Keratinocyte (primary cell): Measurements from ENCODE around the gene ZNF593OS. TPM values are rescaled to one million over a fixed set of nuclear protein-coding genes. Genes with fewer than 3 reads are reported as not detected.

Experiments
- DNase-seq: peaks from one replicate; pipeline ENCODE4 v3.0.0-alpha.2; 2011; ENCODE audit warnings: low read depth, missing footprints, low spot score
- FAIRE-seq: peaks from 2 replicates; lab custom pipeline; 2011; peaks lifted over from hg19 to GRCh38; lab: Jason Lieb, UNC
- H2AFZ ChIP-seq: 2 replicates; pipeline ENCODE4 v1.6.0; 2012; ENCODE audit warnings: low read length, control low read depth, inconsistent platforms; ENCODE audit not compliant: control insufficient read depth
- H3K27ac ChIP-seq: 2 replicates; pipeline ENCODE4 v1.5.1; 2011; ENCODE audit warnings: low read length; ENCODE audit not compliant: control insufficient read depth, insufficient read depth
- H3K27me3 ChIP-seq: 3 replicates; pipeline ENCODE4 v1.6.0; 2011; ENCODE audit warnings: low read length; ENCODE audit not compliant: control insufficient read depth, insufficient read depth; ENCODE audit errors: extremely low read depth
- H3K36me3 ChIP-seq, 2 experiments: 2 replicates in 1 of 2; 3 replicates in 1 of 2; pipeline ENCODE4 v1.5.1; 2011; ENCODE audit warnings: low read length in 2 of 2, mild to moderate bottlenecking in 1 of 2; ENCODE audit not compliant: control insufficient read depth in 2 of 2, insufficient read depth in 2 of 2; ENCODE audit errors: extremely low read depth in 1 of 2
- H3K4me1 ChIP-seq: 3 replicates; pipeline ENCODE4 v1.5.1; 2011; ENCODE audit warnings: low read length; ENCODE audit not compliant: control insufficient read depth, insufficient read depth; ENCODE audit errors: extremely low read depth
- H3K4me2 ChIP-seq: 3 replicates; pipeline ENCODE4 v1.6.0; 2011; ENCODE audit warnings: low read depth, low read length; ENCODE audit not compliant: control insufficient read depth, insufficient read depth; ENCODE audit errors: extremely low read depth
- H3K4me3 ChIP-seq, 3 experiments: fragments of 200-600 bp in 1 of 3; sonication (generic) in 1 of 3; 2 replicates in 2 of 3; 3 replicates in 1 of 3; pipeline ENCODE4 v1.5.1; 2011 to 2016; ENCODE audit warnings: low read length in 3 of 3, mild to moderate bottlenecking in 3 of 3, control low read depth in 2 of 3, inconsistent platforms in 1 of 3, low read depth in 1 of 3, mixed read lengths in 1 of 3, mixed run types in 1 of 3, moderate library complexity in 1 of 3; ENCODE audit not compliant: control insufficient read depth in 2 of 3, insufficient read depth in 2 of 3; ENCODE audit errors: extremely low read depth in 1 of 3
- H3K79me2 ChIP-seq: 2 replicates; pipeline ENCODE4 v1.6.0; 2012; ENCODE audit warnings: low read length; ENCODE audit not compliant: control insufficient read depth, insufficient read depth
- H3K9ac ChIP-seq: 3 replicates; pipeline ENCODE4 v1.6.0; 2011; ENCODE audit warnings: low read length; ENCODE audit not compliant: control insufficient read depth, insufficient read depth; ENCODE audit errors: extremely low read depth
- H3K9me1 ChIP-seq: 3 replicates; pipeline ENCODE4 v1.6.0; 2011; ENCODE audit warnings: low read length; ENCODE audit not compliant: control insufficient read depth, insufficient read depth; ENCODE audit errors: extremely low read depth
- H3K9me3 ChIP-seq: 2 replicates; pipeline ENCODE4 v1.5.1; 2012; ENCODE audit warnings: low read depth, low read length; ENCODE audit not compliant: control insufficient read depth
- H4K20me1 ChIP-seq: 3 replicates; pipeline ENCODE4 v1.6.0; 2011; ENCODE audit warnings: low read length; ENCODE audit not compliant: control insufficient read depth, insufficient read depth; ENCODE audit errors: extremely low read depth
- CTCF ChIP-seq, 3 experiments: IDR thresholded peaks in 1 of 3; conservative IDR thresholded peaks in 1 of 3; optimal IDR thresholded peaks in 1 of 3; 2 replicates in 2 of 3; 3 replicates in 1 of 3; pipeline versions ENCODE3 to v1.5.1; 2011; ENCODE audit warnings: low read length in 3 of 3, mild to moderate bottlenecking in 3 of 3, moderate library complexity in 2 of 3, control low read depth in 1 of 3, inconsistent platforms in 1 of 3; ENCODE audit not compliant: insufficient read depth in 2 of 3; ENCODE audit errors: extremely low read depth in 1 of 3
- EZH2 ChIP-seq: IDR thresholded peaks from one replicate; pipeline ENCODE4 v1.6.1; 2012; ENCODE audit warnings: inconsistent platforms, mild to moderate bottlenecking, low read length, moderate library complexity
- dilution Hi-C: fragments of 300-500 bp; cut with MboI; formaldehyde crosslinking; loops from one replicate; pipeline ENCODE4 v1.7.0; 2020; ENCODE audit warnings: low sequenced_read_pairs; ENCODE audit not compliant: extremely low pct_ligation_motif_present
- polyA plus RNA-seq, 5 experiments: library from polyadenylated mRNA; depleted of rRNA in 3 of 5; stranded (reverse) in 3 of 5; stranded (forward) in 1 of 5; unstranded in 1 of 5; fragments of >200 nt; gene quantifications; 1 replicate in 1 of 5; 2 replicates in 3 of 5; 3 replicates in 1 of 5; pipeline versions ENCODE4 v1.2.1 to v1.2.3, GENCODE V29; 2011 to 2012; ENCODE audit warnings: missing spikeins in 2 of 5, low read depth in 1 of 5, low replicate concordance in 1 of 5

Gene ZNF593OS
- polyA plus RNA-seq, 1 donor (not counting 4 experiments of a cell fraction or from before 2014, with no cell fraction given) = not detected

- Histone ChIP-seq H2AFZ (peak within 1 kb of the TSS; percentile 92), H3K9me1 (no peaks in the 10 kb centered on the region), H3K79me2 (peaks cover 9% of the 10 kb centered on the region), H3K9ac (peak within 1 kb of the TSS; percentile 85), H4K20me1 (no peaks in the 10 kb centered on the region), H3K27me3 (no peaks in the 10 kb centered on the region), H3K4me1 (peaks cover 25% of the 10 kb centered on the region), H3K27ac (peak within 1 kb of the TSS; percentile 83), H3K4me2 (peak within 1 kb of the TSS; percentile 92), H3K9me3 (no peaks in the 10 kb centered on the region), H3K4me3 (peak within 1 kb of the TSS; percentile 68 to 82 (median 76)), H3K36me3 (peaks cover 6 to 9% of the 10 kb centered on the region in 2 experiments)
- FAIRE-seq (peak; percentile 55), DNase-seq (peak; percentile 48)
- TF ChIP-seq CTCF (optimal IDR thresholded peaks at IDR 0.05 in 1 of 3, IDR thresholded peaks at IDR 0.05 in 1 of 3, conservative IDR thresholded peaks at IDR 0.05 in 1 of 3; ENCODE audit: extremely low read depth in 1 of 3, insufficient read depth in 2 of 3, low read length in 3 of 3) = peak; percentile 33 to 52 (median 51)
- no peak for TF ChIP-seq EZH2
- dilution Hi-C loops = no loop called here
These were observed 5.6 kb upstream of the ZNF593OS start, which contains the start of gene CNKSR1 for GRCh38 chr1:26177182-26177684. TSS of gene CNKSR1 (plus strand) at chr1:26177491. CDS start at chr1:26177548, 57 bp downstream.

- peaks cover 4 to 11% of the 10 kb centered on the region in 2 experiments for H3K36me3 ChIP-seq
- TF ChIP-seq CTCF (optimal IDR thresholded peaks at IDR 0.05 in 1 of 3, IDR thresholded peaks at IDR 0.05 in 1 of 3, conservative IDR thresholded peaks at IDR 0.05 in 1 of 3; ENCODE audit: extremely low read depth in 1 of 3, insufficient read depth in 2 of 3, low read length in 3 of 3) = no peak
- no peak for TF ChIP-seq EZH2
- H2AFZ ChIP-seq = no peak overlapping the region
- dilution Hi-C loops = no loop called here
- H3K4me3 ChIP-seq = no peak overlapping the region
- no peaks in the 10 kb centered on the region for H4K20me1 ChIP-seq
- peaks cover 21% of the 10 kb centered on the region for H3K79me2 ChIP-seq
- peaks cover 24% of the 10 kb centered on the region for H3K4me1 ChIP-seq
- no peak for FAIRE-seq
- no peaks in the 10 kb centered on the region for H3K27me3 ChIP-seq
- no peak overlapping the region for H3K4me2 ChIP-seq
- no peak for DNase-seq
- H3K9me1 ChIP-seq = no peaks in the 10 kb centered on the region
- no peak overlapping the region for H3K27ac ChIP-seq
- H3K9ac ChIP-seq = no peak overlapping the region
- H3K9me3 ChIP-seq = no peaks in the 10 kb centered on the region
These were observed 3.7 kb upstream of the ZNF593OS start for GRCh38 chr1:26175346-26175745.
